NT2/D1 (cell line): ENCODE data around the gene COIL.

ENCODE experiments used
- SUZ12 ChIP-seq: IDR thresholded peaks from 2 replicates; pipeline ENCODE4 v1.6.1; 2011; ENCODE audit not compliant: insufficient read length, insufficient read depth; ENCODE audit errors: extremely low read depth
- ZNF274 ChIP-seq: IDR thresholded peaks from 2 replicates; pipeline ENCODE4 v1.6.1; 2011; ENCODE audit warnings: mild to moderate bottlenecking, low read depth, low read length

DNA sequence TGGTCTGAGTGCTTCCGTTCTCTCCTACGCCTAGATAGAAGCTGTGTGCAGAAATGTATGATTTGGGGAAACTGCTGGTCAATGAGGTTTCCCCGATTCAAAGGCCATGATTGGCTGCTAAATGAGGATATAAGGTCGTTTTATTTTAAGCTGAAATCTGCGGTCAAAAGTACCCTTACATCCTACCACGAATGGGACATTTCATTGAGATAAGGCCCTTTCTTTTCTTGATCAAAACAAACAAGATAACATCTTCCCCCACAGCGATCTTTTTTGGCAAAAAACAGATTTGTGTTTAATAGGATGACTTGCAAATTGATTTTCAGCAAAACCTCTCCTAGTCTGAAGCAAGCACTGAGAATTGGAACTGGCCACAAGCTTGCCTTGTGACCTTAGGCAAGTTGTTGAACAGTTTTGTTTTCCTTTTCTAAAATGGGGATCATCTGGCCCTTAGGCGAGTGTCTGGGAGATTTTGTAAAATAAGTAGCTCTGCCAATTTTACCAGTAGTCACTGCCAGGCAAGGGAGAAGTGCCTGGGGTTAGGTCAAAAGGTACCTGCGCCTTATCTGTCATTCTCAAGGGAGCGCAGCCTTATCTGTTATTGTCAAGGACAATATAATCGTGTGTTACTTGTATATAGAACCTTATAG, 17.7 kb upstream of the COIL start:
- TF ChIP-seq SUZ12 (no peak), ZNF274 (no peak)
